HG02571 (cell line): Measurements from ENCODE around the gene ZNF473.
"Not testable (repeated sequence)": the region's sequence is repeated elsewhere in the genome, so short reads cannot be mapped to it uniquely, and the experiment has no call there.

Source experiments
- ATAC-seq: cut with Tn5 transposase; IDR thresholded peaks from one replicate; pipeline ENCODE4 v1.9.1; 2021; ENCODE audit warnings: mild to moderate bottlenecking, moderate library complexity; ENCODE audit not compliant: unreplicated experiment

Gene ZNF473

GRCh38 chr19:50097884-50098283, 72.1 kb downstream of the ZNF473 start:
- not testable (repeated sequence) for ATAC-seq

GRCh38 chr19:50098892-50099291, 73.1 kb downstream of the ZNF473 start:
- ATAC-seq, result not testable (repeated sequence)

GRCh38 chr19:50099696-50100095, 73.9 kb downstream of the ZNF473 start:
- not testable (repeated sequence) for ATAC-seq

GRCh38 chr19:50100946-50101345, 75.1 kb downstream of the ZNF473 start:
- ATAC-seq, result not testable (repeated sequence)
